NB4 (cell line): ENCODE results near the gene TECTB.

ENCODE experiments used
- CTCF ChIP-seq: IDR thresholded peaks from one replicate; pipeline ENCODE4 v1.5.1; 2012; ENCODE audit warnings: low read depth, low read length
- POLR2A ChIP-seq: IDR thresholded peaks from 2 replicates; pipeline ENCODE4 v1.6.1; 2011; ENCODE audit warnings: mild to moderate bottlenecking; ENCODE audit not compliant: insufficient read length; ENCODE audit errors: extremely low read depth
- TF ChIP-seq, protein P1 (sequence below): IDR thresholded peaks from 2 replicates; pipeline ENCODE4 v1.6.1; 2011; ENCODE audit warnings: low read depth, low read length

GRCh38 chr10:112345202-112345601 is 62.0 kb downstream of the TECTB start:
- TF ChIP-seq POLR2A: no peak
- TF ChIP-seq CTCF: no peak
- TF ChIP-seq, protein P1, sequence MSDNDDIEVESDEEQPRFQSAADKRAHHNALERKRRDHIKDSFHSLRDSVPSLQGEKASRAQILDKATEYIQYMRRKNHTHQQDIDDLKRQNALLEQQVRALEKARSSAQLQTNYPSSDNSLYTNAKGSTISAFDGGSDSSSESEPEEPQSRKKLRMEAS: no peak
